Fibroblast of lung (primary cell): Measurements from ENCODE around the gene EEFSEC.

ENCODE experiments used
- EZH2 ChIP-seq: IDR thresholded peaks from 2 replicates; pipeline ENCODE4 v1.5.1; 2012; ENCODE audit warnings: low read length, control low read depth, mild to moderate bottlenecking; ENCODE audit errors: missing control alignments
- TF ChIP-seq, protein P1 (sequence below), 2 donors: IDR thresholded peaks in 1 of 2; conservative IDR thresholded peaks in 1 of 2; 1 replicate in 1 of 2; 2 replicates in 1 of 2; pipeline ENCODE4 v1.5.1; 2011 to 2012; ENCODE audit warnings: low read length in 2 of 2, control low read depth in 1 of 2, inconsistent platforms in 1 of 2, low read depth in 1 of 2, mild to moderate bottlenecking in 1 of 2

DNA sequence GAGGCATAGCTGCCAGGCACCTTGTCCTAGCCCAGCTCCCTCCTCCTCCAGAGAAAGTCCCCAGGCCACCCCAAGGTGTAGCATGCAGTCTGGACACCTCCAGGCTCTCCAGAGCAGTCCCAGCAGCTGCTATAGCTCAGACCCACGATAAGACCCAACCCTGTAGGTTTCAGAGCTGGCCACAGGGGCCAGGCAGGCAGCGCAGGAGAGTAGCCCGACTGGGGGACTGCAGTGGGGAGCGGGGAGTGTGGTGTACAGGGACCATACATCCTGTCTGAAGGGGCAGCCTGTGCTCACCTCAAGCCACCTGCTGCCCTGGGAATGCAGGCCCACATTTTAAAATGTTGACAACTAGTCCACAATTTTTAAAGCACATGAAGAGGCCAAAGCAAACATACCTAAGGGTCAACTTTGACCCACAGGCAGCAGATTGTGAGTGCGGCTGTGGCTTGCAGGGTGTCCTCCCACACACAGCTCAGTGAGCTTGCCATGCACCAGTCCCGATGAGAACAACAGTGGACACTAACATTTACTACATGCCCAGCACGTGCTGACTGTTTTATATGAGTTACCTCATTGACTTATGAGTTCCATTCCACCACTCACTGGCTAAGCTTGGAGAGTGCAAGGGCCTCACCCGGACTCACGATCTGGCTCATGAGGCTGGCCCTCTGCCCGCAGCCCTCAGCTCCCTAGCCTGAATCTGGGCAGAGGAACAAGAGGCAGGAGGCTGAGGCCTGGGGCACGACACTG is 232.0 kb downstream of the EEFSEC start:
- TF ChIP-seq, protein P1, sequence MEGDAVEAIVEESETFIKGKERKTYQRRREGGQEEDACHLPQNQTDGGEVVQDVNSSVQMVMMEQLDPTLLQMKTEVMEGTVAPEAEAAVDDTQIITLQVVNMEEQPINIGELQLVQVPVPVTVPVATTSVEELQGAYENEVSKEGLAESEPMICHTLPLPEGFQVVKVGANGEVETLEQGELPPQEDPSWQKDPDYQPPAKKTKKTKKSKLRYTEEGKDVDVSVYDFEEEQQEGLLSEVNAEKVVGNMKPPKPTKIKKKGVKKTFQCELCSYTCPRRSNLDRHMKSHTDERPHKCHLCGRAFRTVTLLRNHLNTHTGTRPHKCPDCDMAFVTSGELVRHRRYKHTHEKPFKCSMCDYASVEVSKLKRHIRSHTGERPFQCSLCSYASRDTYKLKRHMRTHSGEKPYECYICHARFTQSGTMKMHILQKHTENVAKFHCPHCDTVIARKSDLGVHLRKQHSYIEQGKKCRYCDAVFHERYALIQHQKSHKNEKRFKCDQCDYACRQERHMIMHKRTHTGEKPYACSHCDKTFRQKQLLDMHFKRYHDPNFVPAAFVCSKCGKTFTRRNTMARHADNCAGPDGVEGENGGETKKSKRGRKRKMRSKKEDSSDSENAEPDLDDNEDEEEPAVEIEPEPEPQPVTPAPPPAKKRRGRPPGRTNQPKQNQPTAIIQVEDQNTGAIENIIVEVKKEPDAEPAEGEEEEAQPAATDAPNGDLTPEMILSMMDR (conservative IDR thresholded peaks at IDR 0.05 in 1 of 2, IDR thresholded peaks at IDR 0.05 in 1 of 2; ENCODE audit: low read depth in 1 of 2, low read length in 2 of 2) = no peak
- TF ChIP-seq EZH2 = no peak
